HG02884 (cell line): ENCODE data around the gene LMO7.

ENCODE experiments used
- ATAC-seq: cut with Tn5 transposase; IDR thresholded peaks from one replicate; pipeline ENCODE4 v1.9.1; 2021; ENCODE audit warnings: mild to moderate bottlenecking, moderate library complexity; ENCODE audit not compliant: unreplicated experiment

LMO7 gene

DNA sequence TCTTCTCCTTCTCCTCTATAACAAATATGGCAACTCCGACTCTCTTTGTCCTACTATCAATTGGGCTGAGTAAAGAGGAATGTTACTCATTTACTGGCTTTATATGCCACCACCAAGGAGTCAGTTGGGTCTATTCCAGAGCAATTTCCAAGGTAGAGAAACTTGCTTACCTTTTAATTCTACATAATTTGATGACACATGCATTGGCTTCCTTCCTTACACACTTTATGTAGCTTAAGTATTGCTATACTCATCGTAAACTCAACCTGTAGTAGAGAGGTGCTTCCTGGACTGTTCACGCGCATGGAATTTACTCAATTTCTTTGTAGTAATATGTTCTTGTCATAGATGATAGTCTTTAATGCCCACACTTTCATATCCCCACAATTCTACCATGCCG is 160.7 kb downstream of the LMO7 start:
- no peak for ATAC-seq

DNA sequence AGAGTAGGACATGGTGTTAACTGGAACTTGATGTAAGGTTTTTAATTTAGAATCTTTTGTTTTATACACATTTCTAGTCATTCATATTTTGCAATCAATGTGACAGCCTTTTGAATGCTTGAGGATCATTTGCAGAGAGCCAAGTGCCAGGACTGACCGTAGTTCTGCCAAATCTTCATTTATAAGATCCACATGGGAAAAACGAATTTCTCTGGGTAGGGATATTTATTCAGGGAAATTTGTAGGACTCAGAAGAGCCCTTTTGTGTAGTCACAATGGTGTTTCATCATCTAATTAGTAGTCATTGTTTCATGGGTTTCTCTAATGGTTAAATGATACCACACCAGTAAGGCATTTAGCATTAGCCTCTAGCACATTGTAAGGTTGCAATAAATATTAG is 161.1 kb downstream of the LMO7 start:
- no peak for ATAC-seq

DNA sequence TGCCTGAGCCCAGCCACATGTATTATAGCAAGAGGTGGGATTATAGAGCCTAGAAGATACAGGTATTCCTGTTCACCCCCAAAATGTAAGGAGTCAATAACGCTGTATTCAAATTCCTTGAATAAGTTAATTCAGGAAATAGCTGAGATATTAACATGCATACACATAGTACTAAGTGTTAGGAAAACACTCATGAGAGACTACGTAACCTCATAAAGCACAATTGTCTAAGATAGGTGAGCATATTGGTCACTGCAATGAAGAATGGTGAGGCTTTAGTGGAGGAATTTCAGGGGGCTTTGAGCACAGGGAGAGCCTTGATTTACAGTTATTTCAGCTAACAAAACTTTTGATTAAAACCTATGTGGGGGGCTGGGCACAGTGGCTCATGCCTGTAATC is 161.6 kb downstream of the LMO7 start:
- no peak for ATAC-seq

DNA sequence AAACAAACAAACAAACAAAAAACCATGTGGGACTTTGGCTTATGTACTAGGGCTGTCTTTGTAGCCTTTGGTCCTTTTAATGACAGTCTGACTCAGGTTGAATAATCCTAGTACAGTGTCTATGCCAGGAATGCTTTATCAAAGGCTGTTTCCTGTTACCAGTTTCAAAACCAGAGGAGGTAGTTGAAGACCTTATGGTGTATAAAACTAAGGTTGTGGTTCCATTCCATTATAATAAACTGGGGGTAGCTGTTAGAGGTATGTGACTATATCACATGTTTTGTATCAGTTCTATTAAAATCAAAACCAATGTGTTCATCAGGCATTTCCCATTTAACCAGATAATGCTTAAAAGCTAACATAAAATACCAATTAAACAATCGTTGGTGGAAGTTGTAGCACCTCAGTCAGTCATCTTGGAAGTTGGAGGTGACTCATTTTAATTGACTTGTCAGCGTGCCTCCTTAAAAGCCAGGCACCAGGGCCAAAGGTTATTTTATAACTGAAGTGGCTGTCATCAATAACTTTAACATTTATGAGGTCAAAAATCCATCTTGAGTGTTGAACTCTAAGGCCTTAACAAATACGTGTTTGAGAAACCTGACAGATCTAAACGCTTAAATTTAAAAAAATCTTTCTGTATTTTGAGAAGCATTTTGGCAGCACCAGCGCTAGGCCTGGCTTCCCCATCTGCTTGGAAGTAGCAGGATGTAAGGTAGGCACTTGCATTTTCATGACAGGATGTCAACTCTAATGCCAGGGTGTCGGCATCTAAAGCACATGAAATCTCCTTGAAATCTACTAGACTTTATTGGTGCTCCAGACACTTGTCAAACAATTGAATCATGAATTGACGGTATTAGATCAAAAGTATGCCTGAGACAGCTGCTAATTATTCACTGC is 162.5 kb downstream of the LMO7 start:
- no peak for ATAC-seq

DNA sequence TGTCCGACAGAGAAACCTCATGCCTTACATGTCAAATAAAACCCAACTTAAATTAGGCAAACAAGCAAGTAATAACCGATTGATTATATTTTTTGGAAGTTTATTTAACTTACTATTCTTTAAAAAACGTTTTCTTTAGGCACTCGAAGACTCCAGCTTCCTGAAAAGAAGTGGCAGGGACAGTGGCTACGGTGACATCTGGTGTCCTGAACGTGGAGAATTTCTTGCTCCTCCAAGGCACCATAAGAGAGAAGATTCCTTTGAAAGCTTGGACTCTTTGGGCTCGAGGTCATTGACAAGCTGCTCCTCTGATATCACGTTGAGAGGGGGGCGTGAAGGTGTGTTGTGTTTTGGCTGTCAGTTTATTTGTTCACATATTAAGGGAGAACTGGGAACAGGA is 164.4 kb downstream of the LMO7 start:
- no peak for ATAC-seq

DNA sequence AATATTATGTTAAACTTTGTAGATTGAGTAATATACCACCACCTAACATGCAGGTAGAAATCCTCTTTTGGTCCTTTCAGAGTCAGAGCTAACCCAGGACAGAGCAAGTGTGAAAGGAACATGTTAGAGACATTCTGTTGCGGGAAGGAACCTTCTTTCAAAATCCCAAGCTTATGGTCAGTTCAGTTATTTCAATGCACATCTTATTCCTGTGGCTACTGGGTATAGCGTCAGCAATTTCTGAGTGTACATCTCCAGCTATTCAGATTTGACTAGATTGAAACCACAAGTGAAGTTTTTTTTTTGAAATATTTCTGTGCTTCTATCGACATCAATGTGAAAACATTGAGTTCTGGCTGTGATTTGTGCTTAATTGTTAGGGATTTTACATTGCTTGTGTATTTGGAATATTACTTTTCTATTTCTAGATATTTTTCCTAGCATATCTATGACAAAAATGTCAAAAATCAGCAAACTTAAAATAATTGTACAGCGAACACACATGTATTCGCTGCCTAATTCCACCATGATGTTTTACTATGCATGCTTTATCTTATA is 165.3 kb downstream of the LMO7 start:
- ATAC-seq = no peak

DNA sequence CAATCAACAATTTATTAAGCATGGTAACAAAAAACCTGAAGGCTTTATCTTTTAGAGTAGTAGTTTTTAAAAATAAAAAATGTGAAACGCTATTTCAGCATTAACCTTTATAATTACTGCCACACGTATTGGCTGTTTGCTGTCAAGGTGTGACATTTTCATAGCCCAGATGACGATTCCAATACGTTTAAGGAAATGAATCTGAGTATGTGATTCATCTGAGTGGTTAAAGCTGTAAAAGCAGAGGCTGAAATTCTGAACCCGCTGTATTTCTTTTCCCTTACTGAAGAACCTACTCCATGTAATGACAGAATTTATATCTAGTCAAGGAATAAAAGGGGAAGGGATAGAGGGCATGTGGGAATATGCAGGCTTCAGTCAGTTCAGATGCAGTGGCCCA is 166.0 kb downstream of the LMO7 start:
- no peak for ATAC-seq

DNA sequence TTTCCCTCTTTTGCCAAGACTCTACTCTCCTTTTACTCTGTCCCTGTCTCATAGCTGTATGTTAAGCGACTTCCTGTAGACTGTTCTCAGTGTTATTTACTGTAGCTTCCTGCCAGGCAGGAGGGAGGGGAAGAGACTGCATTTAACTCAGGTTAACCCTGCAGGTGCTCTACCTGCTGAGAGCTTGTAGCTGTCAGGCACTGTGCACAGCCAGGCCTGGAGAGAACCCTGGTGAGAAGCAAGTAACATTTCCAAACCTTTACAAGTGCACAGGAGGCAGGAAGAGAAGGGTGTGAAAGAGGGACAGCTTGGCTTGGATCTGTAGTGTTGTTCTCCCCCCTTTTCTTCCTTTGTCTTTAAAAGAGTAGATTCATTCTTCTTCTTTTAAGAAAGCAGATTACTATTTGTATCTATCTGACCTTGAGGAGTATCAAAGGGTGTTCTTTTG is 167.1 kb downstream of the LMO7 start:
- no peak for ATAC-seq

DNA sequence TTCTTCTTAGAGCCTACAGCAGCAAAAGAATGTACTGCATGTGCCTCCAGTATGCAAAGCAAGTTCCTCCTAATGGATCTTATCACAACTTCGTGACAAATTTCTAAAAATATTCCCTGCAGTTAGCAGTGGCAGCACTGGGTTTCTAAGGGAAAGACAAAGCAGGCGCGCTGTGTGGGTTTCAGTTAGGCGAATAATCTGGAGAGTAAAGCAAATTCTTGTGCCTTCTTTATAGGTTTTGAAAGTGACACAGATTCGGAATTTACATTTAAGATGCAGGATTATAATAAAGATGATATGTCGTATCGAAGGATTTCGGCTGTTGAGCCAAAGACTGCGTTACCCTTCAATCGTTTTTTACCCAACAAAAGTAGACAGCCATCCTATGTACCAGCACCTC is 167.9 kb downstream of the LMO7 start:
- ATAC-seq = no peak

DNA sequence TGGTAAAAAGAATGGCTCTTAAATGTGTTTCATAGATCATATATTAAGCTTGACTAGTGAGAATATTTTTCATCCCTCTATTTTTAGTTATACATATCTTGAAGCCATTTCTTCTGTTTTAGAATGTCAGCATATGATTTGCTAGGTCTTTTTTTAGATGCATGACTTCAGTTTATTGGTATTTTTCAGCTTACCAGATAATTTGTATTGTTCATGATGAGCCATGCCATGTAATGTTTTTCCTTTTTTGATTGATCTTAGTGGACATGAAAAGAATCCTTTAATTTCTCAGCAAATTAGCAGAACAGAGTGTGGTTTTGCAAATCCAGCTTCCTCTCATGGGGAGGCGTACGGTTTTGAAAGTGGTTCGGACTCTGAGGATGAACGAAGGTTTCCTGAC is 168.5 kb downstream of the LMO7 start:
- ATAC-seq = no peak

DNA sequence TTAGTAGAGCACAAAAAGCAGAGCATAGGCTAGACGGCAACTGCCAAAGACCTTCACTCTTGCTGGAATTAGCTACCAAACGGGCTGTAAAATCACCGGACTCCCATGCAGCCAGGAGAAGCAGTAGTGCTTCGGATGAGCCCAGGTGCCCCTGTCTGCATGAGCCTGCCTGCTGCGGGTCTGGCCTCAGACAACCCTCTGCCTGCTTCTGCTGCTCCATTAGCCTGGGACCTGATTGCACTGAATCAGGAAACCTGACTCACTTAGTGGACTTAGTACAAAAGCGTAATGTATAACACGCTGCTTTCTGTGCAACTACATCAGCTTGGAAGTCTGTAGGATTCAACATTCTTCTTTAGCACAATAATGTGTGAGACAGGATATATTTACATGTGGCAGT is 170.0 kb downstream of the LMO7 start:
- ATAC-seq = no peak

DNA sequence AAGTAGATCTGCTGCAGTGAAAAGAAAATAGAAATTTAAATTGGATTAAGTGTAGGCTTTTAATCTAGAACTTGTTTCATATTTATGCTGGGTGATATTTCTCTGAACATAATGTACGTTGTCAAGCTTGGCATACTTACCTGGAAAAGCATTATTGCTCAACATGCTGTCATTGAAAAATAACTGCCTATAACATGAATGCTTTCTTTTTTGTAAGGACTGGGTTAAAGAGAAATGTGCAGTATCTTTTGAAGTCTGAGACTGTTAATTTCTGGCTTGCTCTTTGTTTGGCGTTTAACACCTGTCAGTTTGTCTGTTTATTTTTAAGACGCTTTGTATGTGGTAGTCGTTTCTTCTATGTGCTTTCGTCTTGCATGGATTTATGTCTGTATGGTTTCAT is 175.2 kb downstream of the LMO7 start:
- no peak for ATAC-seq

DNA sequence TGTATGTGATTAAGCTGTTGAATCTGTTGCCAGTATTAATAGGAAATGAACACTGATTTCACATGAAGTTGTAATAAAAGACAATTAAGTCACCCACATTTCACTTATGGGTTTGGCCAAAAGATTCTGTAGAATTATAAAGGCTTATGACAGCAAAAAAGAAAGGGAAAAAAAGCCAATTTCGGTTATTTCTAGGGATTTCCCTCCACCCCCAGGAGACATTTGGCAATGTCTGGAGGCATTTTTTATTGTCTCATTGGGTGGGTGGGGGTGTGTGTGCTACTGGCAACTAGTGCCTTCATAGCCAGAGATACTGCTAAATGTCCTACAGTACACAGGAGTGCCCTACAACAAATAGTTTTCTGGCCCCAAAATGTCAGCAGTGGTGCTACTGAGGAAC is 175.7 kb downstream of the LMO7 start:
- no peak for ATAC-seq

DNA sequence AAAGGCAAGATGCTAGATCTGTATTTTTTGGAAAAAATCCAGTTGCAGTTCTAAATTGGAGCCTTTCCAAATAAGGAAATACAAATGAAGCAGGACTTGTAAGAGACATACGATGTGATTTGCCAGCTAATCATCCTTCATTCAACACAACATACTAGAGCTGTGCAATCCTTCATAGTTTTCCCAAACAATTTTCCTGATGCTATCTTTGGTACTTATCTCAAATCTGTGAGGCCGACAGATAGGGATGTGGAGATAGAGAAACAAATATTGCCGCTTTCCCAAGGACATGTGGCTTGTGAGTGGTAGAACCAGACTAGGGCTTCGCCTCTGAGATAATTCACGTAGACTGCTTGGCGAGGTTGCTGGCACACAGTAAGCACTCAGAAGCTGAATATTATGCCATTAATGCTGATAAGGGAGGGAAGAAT is 176.6 kb downstream of the LMO7 start:
- no peak for ATAC-seq

DNA sequence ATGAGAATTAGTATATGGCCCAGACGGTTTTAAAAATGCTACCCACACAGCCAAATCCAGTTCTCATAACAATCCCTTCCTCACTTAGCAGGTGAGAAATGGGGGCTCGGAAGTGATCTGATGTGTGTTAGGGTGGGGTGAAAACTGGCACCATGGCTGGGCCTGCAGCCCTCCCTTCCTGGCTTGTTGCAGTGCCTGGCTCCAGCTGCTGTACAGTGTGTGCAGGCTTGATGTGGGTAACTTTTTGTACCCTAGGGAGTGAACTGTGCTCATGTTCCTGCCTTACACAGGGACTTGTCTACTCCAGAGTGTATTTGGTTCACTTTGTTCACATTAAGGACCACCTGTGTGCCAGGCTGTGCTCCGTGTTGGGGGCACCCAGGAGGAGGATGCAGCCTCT is 177.2 kb downstream of the LMO7 start:
- ATAC-seq = no peak

DNA sequence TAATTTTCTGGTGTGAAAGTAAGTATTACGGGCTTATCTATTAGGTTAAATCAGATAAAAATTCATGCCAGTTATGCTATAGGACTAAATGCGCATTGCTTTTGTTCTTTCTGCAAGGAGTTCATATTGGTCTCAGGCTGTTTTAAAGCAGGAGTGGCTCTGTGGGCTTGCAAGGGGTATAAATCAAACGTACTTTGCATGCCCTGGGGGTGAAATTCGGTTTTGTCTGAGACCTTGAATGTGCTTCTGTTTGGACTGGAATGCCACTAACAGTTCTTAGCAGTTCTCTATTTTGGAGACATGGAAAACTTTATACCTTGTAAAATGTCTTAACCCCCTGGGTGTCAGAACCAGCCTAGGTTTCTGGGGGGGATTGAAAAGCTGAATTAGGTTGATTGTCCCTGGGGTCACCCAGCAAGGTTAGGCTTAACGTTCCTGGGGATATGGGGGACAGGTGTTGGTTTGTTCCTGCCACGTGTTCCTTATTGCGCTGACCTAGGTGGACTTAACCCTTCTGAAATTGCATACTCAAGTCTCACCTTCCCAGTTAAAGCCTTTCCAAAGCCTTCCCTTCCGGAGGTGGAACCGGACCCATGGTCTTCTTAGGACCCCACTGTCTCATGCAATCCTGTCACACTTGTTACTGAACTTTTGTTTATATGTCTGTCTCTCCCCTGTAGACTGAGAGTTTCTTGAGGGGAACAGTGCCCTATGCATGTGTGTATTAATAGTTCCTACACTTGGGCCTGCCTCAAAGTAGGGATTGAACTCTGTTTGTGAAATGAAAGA is 182.2 kb downstream of the LMO7 start:
- ATAC-seq = no peak

DNA sequence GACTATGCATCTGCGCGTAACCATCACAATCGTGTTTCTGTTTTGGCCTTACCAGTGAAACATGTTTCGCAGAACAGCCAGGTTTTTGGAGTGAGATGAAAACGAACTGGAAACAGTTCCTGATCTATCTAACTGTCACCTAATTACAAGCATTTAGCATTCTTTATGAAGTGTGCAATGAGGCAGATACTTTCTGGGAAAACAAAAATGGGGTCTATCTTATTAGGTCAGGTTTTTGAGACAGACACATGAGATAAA is 182.8 kb downstream of the LMO7 start:
- no peak for ATAC-seq

DNA sequence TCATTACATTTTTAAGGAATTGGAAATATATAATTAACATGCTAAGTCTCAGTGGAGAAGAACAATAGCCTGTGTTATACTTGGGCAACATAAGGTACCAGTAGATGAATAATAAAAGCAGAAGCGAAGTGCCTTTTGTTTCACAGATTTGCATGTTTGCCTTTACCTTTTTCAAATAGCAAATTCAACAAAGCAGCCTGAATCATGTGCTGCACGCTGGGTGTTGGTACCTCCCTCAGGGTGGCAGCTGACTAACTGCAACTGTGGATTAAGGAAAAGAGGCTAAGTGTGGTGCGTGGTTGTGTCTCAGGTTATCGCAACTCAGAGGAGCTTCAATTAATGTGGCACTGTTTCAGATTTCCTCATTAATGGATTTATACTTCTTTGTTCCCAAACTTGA is 189.0 kb downstream of the LMO7 start:
- ATAC-seq = no peak

DNA sequence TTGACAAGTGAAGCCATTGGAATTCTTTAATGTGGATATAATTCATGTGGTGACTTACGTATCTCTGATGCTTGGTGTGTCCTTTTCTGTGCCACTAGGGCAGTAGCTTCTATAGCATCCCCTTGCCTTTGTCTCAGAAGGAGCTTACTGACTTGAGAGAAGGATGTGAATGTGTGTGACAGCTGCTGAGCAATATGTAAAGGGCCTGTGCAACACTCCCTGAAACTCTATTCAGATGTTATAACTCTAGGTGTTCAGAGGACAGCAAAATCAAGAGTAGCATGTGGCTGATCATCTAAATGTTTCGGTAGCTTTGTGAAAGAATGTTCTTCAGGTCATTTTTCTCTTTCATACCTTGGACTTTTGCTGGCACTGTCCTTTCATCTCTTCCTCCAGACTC is 189.5 kb downstream of the LMO7 start:
- no peak for ATAC-seq

DNA sequence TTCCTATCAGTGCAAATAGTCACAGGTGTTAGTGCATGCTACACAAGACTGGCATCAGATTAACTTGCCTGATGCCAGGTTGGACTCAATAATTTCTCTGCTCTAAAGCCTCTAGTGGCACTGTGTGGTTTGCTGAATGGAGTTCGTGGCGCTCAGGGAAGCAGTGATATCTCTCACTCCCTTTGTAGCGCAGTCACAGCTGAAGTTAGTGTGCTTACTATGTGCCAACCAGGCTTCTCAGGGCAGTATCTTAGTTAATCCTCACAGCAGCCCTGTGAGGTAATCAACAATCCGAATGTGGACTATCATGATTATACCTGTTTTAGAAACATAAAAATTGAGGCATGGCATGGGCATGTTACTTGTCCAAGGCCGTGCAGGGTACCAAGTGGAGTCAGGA is 190.3 kb downstream of the LMO7 start:
- ATAC-seq = no peak

DNA sequence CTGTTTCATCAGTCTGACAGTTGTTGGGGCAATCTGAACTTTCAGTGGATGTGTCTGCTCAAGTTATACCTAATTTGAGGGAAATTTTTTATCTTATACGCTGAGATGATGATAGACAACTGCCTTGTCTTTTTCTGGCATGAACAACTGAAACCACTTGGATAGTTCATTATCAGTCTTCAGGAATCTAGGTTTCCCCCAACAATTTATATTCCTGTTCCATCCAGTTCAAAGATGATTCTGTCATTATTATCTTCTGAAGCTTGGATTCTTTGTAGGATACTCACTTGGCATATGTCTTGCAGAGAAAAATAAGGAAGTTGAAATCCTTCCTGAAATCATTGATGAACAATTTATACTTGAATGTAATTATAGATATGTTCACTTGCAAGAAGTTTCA is 193.7 kb downstream of the LMO7 start:
- no peak for ATAC-seq

DNA sequence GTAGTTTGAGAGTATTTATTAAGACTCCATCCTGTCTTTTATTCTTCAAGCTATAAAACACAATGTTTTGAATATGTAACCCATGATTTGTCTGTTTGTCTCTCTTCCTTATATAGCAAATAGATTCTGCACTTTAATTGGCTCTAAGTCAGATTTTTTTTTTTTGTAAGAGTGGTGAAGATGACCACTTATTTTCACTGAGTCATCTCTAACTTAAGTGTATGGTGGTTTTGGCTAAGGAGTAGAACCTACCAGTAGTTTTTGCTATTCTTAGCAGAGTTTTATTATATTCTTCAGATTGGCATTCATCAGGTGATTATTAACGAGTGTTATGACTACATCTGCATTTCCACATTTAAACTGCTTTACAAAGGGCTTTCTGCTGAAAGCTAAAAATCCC is 194.7 kb downstream of the LMO7 start:
- no peak for ATAC-seq
